ENCODE data around the gene ARSG. TPM values are rescaled to one million over a fixed set of nuclear protein-coding genes. Genes with fewer than 3 reads are reported as not detected.

Gene ARSG
- polyA plus RNA-seq, 1 of the 3 experiments (the other 2 are of a cell fraction), result 0.41 TPM

DNA sequence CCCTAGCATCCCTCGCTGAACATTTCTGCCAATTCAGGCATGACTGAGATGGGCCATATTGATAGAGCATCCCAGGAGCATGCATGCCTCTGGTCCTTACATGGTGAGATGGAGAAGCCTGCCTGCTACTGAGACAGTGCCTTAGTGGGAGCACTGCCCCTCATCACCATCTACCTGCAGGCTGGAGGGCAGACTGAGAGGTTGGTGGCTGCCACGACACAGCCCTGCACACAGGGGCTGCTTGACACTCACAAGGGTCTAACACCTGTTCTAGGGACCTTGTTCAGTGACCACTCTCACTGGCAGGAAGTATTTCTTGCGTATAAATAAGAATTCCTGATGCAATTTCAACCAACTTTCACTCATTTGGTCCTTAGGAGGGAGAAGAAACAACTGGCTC is 132.0 kb downstream of the ARSG start:
- DNase-seq, result no peak
- H3F3A ChIP-seq (replicated peaks; ENCODE audit: insufficient read depth), result peaks cover 4% of the 10 kb centered on the region
- peaks cover 0 to 32% of the 10 kb centered on the region in 2 experiments for H3K36me3 ChIP-seq (replicated peaks in 1 of 2; ENCODE audit: control insufficient read depth in 1 of 2, insufficient read depth in 2 of 2, low read length in 1 of 2)
- H2AFZ ChIP-seq (ENCODE audit: low read depth), result no peak overlapping the region
- CTCF ChIA-PET, result interaction anchor here (0.8 to 1.9 kb wide), 4 partner anchors 10 to 41 kb away, joined by 3 to 11 read pairs (median 4); no protein-coding TSS in a partner anchor
- no peaks in the 10 kb centered on the region for H3K79me2 ChIP-seq (ENCODE audit: insufficient read depth)
- no peak overlapping the region for H3K4me3 ChIP-seq (ENCODE audit: low read depth in 2 of 2, low read length in 1 of 2)
- 82% methylated on average over 3 of the region's 3 CpGs for WGBS (ENCODE audit: low lambda C conversion rate)
- H3K9ac ChIP-seq, result no peak overlapping the region
- no peaks in the 10 kb centered on the region for H4K20me1 ChIP-seq (ENCODE audit: insufficient read depth)
- TF ChIP-seq SIN3A (IDR thresholded peaks at IDR 0.05; ENCODE audit: borderline replicate concordance, low read depth, low read length) (no peak), IRF3 (IDR thresholded peaks at IDR 0.05; ENCODE audit: low read depth, low read length) (no peak), ELF1 (IDR thresholded peaks at IDR 0.05) (no peak), GATA2 (CRISPR knock-in tag; IDR thresholded peaks at IDR 0.05) (no peak), FOXJ3 (CRISPR knock-in tag; IDR thresholded peaks at IDR 0.05) (no peak), MEF2A (IDR thresholded peaks at IDR 0.05; ENCODE audit: borderline replicate concordance, low read depth) (no peak), MXI1 (IDR thresholded peaks at IDR 0.05; ENCODE audit: low read depth, low read length) (no peak), RXRA (IDR thresholded peaks at IDR 0.05; ENCODE audit: borderline replicate concordance, low read depth) (no peak), YY1 (IDR thresholded peaks at IDR 0.05; ENCODE audit: low read depth) (no peak), EZH2phosphoT487 (IDR thresholded peaks at IDR 0.05; ENCODE audit: borderline replicate concordance, low read depth) (no peak), NFIC (IDR thresholded peaks at IDR 0.05; ENCODE audit: borderline replicate concordance) (no peak), USF1 (IDR thresholded peaks at IDR 0.05; ENCODE audit: borderline replicate concordance, low read depth) (no peak), RCOR1 (IDR thresholded peaks at IDR 0.05; ENCODE audit: low read length) (no peak), NRF1 (IDR thresholded peaks at IDR 0.05; ENCODE audit: low read depth, low read length) (no peak), FOXM1 (IDR thresholded peaks at IDR 0.05; ENCODE audit: low read depth) (no peak)
- TF ChIP-seq, protein P1, sequence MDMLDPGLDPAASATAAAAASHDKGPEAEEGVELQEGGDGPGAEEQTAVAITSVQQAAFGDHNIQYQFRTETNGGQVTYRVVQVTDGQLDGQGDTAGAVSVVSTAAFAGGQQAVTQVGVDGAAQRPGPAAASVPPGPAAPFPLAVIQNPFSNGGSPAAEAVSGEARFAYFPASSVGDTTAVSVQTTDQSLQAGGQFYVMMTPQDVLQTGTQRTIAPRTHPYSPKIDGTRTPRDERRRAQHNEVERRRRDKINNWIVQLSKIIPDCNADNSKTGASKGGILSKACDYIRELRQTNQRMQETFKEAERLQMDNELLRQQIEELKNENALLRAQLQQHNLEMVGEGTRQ (IDR thresholded peaks at IDR 0.05; ENCODE audit: borderline replicate concordance, low read depth, low read length), result no peak
- TF ChIP-seq, protein P2, sequence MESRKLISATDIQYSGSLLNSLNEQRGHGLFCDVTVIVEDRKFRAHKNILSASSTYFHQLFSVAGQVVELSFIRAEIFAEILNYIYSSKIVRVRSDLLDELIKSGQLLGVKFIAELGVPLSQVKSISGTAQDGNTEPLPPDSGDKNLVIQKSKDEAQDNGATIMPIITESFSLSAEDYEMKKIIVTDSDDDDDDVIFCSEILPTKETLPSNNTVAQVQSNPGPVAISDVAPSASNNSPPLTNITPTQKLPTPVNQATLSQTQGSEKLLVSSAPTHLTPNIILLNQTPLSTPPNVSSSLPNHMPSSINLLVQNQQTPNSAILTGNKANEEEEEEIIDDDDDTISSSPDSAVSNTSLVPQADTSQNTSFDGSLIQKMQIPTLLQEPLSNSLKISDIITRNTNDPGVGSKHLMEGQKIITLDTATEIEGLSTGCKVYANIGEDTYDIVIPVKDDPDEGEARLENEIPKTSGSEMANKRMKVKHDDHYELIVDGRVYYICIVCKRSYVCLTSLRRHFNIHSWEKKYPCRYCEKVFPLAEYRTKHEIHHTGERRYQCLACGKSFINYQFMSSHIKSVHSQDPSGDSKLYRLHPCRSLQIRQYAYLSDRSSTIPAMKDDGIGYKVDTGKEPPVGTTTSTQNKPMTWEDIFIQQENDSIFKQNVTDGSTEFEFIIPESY (IDR thresholded peaks at IDR 0.05; ENCODE audit: borderline replicate concordance, low read depth), result no peak
- no peaks in the 10 kb centered on the region for H3K9me2 ChIP-seq
- H3K4me1 ChIP-seq (ENCODE audit: control insufficient read depth in 1 of 2, insufficient read depth in 2 of 2, low read depth in 1 of 2, low read length in 1 of 2), result no peaks in the 10 kb centered on the region
- H3K4me2 ChIP-seq, result no peak overlapping the region
- POLR2A ChIA-PET, result no interaction called here
- H3K9me3 ChIP-seq, result no peaks in the 10 kb centered on the region
- no peaks in the 10 kb centered on the region for H3K27me3 ChIP-seq (ENCODE audit: insufficient read depth)
- H3K27ac ChIP-seq (ENCODE audit: low read depth in 2 of 2, low read length in 1 of 2), result no peak overlapping the region

Data from SK-N-SH (cell line).